ENCODE measurements around the gene ADCY7.
"Not testable (repeated sequence)": the region's sequence is repeated elsewhere in the genome, so short reads cannot be mapped to it uniquely, and the experiment has no call there.

ADCY7 gene

DNA sequence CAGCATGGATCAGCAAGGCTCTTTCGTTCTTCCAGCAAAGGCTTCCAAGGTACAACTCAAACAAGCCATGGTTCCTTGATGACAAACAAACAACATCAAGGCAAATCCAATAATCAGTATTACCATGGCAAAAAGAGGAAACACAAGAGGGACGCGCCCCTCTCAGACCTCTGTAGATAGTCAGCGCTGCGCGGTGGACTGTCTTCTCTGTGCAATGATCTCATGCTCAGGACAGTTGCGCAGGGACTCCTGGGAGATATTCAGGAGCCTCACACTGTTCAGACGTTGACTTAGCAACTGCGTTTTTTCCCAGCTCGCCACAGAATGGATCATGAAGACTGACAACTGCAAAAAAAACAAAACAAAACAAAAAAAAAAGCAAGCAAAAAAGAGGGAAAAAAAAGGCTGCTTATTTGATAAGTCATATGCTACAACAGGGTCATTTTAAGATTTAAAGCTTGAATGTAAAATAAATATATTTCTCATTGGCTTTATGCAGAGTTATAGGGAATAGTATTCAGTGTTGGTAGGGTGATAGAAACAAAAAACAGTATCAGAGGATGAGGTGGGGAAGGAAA is 37.1 kb upstream of the ADCY7 start:
- DNase-seq (ENCODE audit: low read depth), result no peak
- no peak overlapping the region for H3K4me3 ChIP-seq (ENCODE audit: low read depth, low read length)
- TF ChIP-seq, protein P1, sequence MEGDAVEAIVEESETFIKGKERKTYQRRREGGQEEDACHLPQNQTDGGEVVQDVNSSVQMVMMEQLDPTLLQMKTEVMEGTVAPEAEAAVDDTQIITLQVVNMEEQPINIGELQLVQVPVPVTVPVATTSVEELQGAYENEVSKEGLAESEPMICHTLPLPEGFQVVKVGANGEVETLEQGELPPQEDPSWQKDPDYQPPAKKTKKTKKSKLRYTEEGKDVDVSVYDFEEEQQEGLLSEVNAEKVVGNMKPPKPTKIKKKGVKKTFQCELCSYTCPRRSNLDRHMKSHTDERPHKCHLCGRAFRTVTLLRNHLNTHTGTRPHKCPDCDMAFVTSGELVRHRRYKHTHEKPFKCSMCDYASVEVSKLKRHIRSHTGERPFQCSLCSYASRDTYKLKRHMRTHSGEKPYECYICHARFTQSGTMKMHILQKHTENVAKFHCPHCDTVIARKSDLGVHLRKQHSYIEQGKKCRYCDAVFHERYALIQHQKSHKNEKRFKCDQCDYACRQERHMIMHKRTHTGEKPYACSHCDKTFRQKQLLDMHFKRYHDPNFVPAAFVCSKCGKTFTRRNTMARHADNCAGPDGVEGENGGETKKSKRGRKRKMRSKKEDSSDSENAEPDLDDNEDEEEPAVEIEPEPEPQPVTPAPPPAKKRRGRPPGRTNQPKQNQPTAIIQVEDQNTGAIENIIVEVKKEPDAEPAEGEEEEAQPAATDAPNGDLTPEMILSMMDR (IDR thresholded peaks at IDR 0.05; ENCODE audit: control insufficient read depth, extremely low read depth, insufficient read depth), result no peak

DNA sequence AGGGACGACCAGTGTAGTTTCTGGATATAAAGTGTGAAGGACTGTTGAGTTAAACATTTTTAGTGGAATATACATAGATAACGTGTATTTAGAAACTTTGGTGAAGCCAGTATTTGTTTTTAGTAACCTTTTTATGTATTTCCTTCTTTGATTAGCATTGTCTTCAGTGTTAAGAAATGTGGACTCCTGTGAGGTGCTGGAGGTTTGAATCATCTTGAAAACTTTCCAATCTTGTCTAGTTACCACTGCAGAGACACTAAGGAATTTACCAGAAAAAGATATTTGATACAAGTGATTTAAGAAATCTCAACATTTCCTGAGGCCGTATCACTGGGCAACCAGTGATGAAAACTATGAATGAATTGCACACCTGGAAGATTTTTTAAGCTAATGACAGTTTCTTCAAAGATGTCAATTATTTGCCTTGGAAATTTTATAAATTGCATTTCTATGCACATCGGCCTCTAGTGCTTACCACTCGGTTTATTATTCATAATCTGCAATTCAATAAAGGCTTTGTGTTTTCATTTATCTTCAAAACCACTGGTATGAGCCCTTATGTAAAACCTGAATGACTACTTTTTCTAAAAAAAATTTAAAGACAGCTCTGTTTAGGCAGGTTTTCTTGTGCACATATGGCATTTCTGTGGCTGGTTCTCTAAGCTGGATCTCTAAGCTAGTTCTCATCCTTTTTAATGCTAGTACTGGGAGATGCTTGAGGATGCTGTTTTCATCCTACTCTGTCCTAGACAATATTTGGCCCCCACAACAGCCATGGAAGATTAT is 31.4 kb upstream of the ADCY7 start:
- no peak overlapping the region for H3K4me3 ChIP-seq (ENCODE audit: low read depth, low read length)
- TF ChIP-seq, protein P1 (IDR thresholded peaks at IDR 0.05; ENCODE audit: control insufficient read depth, extremely low read depth, insufficient read depth), result no peak
- no peak for DNase-seq (ENCODE audit: low read depth)

DNA sequence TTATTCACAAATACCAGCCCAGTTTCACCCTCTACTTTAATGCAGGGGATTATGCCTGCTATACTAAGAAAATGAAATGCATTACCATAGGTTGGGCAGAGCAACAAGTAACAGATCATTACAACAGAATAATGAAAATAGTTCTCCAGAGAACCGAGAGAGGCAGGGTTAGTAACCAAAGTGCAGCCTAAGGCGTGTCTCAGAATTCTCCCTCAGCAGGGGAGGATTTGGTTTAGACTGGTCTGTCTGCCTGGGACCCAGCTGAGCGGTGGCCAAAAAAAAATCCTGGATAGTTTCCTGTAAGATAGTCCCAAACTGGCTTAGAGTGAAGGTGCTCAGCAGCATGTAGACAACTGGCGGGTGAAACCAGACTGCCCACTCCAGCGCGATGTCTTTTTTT is 30.8 kb upstream of the ADCY7 start:
- DNase-seq (ENCODE audit: low read depth), result no peak
- TF ChIP-seq, protein P1 (IDR thresholded peaks at IDR 0.05; ENCODE audit: control insufficient read depth, extremely low read depth, insufficient read depth), result no peak
- H3K4me3 ChIP-seq (ENCODE audit: low read depth, low read length), result no peak overlapping the region

DNA sequence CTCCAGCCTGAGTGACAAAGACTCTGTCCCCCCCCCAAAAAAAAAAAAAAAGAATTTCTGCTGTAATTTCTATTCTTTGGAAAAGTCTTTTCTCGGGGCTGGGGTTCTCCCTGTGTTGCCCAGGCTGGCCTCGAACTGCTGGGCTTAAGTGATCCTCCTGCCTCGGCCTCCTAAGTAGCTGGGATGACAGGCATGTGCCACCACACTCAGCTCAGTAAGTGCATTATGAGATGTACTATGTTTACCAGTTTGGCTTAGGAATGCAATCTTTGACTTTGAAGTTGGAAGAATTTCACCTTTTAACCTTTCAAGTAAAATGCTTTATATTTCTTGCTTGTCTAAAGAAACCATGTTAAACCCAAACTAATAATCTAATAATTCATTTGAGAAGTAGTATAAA is 28.0 kb upstream of the ADCY7 start:
- DNase-seq (ENCODE audit: low read depth), result no peak
- no peak overlapping the region for H3K4me3 ChIP-seq (ENCODE audit: low read depth, low read length)
- TF ChIP-seq, protein P1 (IDR thresholded peaks at IDR 0.05; ENCODE audit: control insufficient read depth, extremely low read depth, insufficient read depth), result no peak

DNA sequence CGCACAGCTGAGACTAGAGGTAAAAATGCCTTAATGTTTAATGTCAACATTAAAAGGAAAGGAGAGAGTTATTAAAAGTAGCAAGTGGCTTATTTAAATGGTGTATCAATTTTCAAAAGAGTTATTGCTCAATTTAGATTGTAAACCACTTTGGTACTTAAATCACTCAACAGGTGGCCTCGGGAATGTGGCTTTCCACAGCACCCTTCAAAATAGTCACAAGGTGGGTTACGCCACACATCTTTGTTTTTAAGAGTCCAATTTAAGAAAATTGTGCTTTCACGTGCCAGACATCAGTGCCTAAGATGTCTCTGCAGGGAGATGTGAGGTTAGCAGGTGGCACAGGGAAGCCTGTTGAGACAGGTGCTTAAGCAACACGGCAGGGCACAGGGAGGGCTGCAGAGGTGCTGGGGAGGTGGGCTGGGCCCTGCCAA is 27.5 kb upstream of the ADCY7 start:
- no peak for DNase-seq (ENCODE audit: low read depth)
- no peak overlapping the region for H3K4me3 ChIP-seq (ENCODE audit: low read depth, low read length)
- TF ChIP-seq, protein P1 (IDR thresholded peaks at IDR 0.05; ENCODE audit: control insufficient read depth, extremely low read depth, insufficient read depth), result no peak

DNA sequence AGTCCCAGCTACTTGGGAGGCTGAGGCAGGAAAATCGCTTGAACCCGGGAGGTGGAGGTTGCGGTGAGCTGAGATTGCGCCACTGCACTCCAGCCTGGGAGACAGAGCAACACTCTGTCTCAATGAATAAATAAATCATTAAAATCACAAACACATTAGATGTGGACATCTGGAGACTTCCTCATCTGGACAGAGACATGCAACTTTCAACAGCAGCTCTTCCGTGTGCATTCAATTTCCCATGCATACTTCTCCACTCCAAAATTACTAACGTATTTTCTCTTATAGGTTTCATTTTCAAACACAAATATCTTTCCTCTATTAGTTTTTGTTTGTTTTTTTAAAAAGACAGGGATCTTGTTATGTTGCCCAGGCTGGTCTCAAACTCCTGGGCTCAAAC is 23.3 kb upstream of the ADCY7 start:
- DNase-seq (ENCODE audit: low read depth); H3K4me3 ChIP-seq (ENCODE audit: low read depth, low read length): not testable (repeated sequence)

DNA sequence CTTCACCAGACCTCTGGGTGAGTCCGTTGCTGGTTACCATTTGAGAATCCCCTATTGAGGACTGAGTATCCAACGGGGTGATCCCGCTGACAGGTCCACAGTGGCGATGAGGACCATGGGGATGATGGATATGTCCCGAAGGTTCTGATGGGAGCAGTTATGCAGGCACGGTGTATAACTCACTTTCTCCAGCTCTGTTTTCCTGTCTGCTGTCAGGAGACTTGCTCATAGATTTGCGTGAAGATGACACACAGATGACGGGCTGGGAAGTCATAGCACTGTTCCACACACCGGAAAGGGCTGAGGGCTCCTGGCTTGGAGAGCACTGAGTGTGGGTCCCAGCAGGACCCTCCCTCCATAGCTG is 22.2 kb upstream of the ADCY7 start:
- no peak for DNase-seq (ENCODE audit: low read depth)
- TF ChIP-seq, protein P1 (IDR thresholded peaks at IDR 0.05; ENCODE audit: control insufficient read depth, extremely low read depth, insufficient read depth), result no peak
- H3K4me3 ChIP-seq (ENCODE audit: low read depth, low read length), result no peak overlapping the region

All from LNCaP clone FGC (cell line).